ENCODE measurements around the gene SMARCA2.
A peak's percentile ranks its signal among the peaks of the same experiment; 100 is the strongest.

SMARCA2 gene

DNA sequence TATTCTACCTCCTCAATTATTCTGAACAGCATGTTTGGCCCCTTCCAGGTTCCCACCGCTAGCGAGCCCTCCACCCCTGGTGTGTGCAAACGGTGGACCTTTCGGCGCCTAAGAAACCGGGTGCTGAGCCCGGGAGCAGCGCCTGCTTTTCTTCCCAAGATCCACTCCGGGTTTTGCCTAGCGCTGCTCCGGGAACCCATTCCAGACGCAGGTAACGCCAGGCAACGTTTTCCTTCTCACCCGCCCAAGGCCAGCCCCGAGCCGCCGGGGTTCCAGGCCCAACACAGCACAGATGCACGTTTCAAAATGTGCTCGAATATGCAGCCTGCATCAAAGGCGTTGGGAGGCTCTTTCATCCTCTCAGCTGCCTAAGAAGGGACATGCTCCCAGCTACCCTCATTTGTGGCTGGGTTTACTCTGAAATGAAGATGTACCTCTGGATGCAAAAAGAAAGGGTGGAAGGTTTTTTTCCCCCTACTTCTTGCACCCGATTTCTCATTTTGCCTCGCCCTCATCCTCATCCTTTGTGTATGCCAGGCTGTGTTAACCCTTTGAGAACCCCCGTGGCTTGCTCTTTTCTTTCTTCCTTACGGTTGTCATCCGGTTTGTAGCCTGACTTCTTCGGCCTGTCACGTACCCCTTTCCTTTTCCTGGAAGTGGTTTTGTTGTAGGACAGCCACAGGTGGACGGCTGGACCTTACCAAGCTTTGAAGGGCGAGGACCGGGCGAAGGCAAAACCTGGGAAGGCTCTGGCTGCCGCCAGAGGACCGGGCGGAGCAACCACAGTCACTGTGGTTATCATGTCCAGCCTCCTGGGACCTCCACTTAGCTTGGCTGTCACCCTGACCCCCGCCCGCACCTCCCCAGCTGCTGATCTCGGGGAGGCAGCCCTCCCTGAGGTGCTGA is 226.9 kb downstream of the SMARCA2 start:
- Histone ChIP-seq H3K4me2 (ENCODE audit: low read length) (peak overlapping the region; percentile 93), H3K27me3 (ENCODE audit: low read depth, low read length) (no peaks in the 10 kb centered on the region), H4K20me1 (ENCODE audit: insufficient read depth, low read length) (no peaks in the 10 kb centered on the region), H2AFZ (ENCODE audit: low read depth, low read length) (peak overlapping the region; percentile 75), H3K4me3 (ENCODE audit: low read length) (peak overlapping the region; percentile 83), H3K79me2 (ENCODE audit: low read length) (no peaks in the 10 kb centered on the region), H3K27ac (ENCODE audit: low read length) (no peak overlapping the region), H3K36me3 (replicated peaks; ENCODE audit: low read depth, low read length) (no peaks in the 10 kb centered on the region), H3K9ac (ENCODE audit: low read length) (peak overlapping the region; percentile 68), H3K4me1 (ENCODE audit: low read length) (peaks cover 8% of the 10 kb centered on the region; the same call in 1 of the 2 replicates), H3K9me3 (ENCODE audit: insufficient read depth, low read length) (no peaks in the 10 kb centered on the region)
- TF ChIP-seq, protein P1, sequence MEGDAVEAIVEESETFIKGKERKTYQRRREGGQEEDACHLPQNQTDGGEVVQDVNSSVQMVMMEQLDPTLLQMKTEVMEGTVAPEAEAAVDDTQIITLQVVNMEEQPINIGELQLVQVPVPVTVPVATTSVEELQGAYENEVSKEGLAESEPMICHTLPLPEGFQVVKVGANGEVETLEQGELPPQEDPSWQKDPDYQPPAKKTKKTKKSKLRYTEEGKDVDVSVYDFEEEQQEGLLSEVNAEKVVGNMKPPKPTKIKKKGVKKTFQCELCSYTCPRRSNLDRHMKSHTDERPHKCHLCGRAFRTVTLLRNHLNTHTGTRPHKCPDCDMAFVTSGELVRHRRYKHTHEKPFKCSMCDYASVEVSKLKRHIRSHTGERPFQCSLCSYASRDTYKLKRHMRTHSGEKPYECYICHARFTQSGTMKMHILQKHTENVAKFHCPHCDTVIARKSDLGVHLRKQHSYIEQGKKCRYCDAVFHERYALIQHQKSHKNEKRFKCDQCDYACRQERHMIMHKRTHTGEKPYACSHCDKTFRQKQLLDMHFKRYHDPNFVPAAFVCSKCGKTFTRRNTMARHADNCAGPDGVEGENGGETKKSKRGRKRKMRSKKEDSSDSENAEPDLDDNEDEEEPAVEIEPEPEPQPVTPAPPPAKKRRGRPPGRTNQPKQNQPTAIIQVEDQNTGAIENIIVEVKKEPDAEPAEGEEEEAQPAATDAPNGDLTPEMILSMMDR (IDR thresholded peaks at IDR 0.05; ENCODE audit: low read depth, low read length) = no peak
- no peak for TF ChIP-seq EZH2phosphoT487 (IDR thresholded peaks at IDR 0.05; ENCODE audit: low read depth)

GRCh38 chr9:2242831-2243330 is 227.7 kb downstream of the SMARCA2 start:
- no peaks in the 10 kb centered on the region for H3K79me2 ChIP-seq (ENCODE audit: low read length)
- no peaks in the 10 kb centered on the region for H3K36me3 ChIP-seq (replicated peaks; ENCODE audit: low read depth, low read length)
- peak overlapping the region; percentile 75 for H2AFZ ChIP-seq (ENCODE audit: low read depth, low read length)
- no peaks in the 10 kb centered on the region for H3K9me3 ChIP-seq (ENCODE audit: insufficient read depth, low read length)
- H3K4me2 ChIP-seq (ENCODE audit: low read length) = peak overlapping the region; percentile 93
- H3K9ac ChIP-seq (ENCODE audit: low read length) = peak overlapping the region; percentile 68
- no peaks in the 10 kb centered on the region for H4K20me1 ChIP-seq (ENCODE audit: insufficient read depth, low read length)
- no peaks in the 10 kb centered on the region for H3K27me3 ChIP-seq (ENCODE audit: low read depth, low read length)
- no peak overlapping the region for H3K27ac ChIP-seq (ENCODE audit: low read length)
- H3K4me3 ChIP-seq (ENCODE audit: low read length) = peak overlapping the region; percentile 83
- H3K4me1 ChIP-seq (ENCODE audit: low read length) = peaks cover 8% of the 10 kb centered on the region; the same call in 1 of the 2 replicates
- TF ChIP-seq, protein P1 (IDR thresholded peaks at IDR 0.05; ENCODE audit: low read depth, low read length) = no peak
- TF ChIP-seq EZH2phosphoT487 (IDR thresholded peaks at IDR 0.05; ENCODE audit: low read depth) = no peak

Measured in OCI-LY3 (cell line).